Measurements from ENCODE around the gene CCP110. TPM values are rescaled to one million over a fixed set of nuclear protein-coding genes. Genes with fewer than 3 reads are reported as not detected.

The CCP110 gene
- total RNA-seq, 1 experiment from 2014 or later = 21.6 TPM

- Histone ChIP-seq H3K9me3 (ENCODE audit: control insufficient read depth, low read depth, low read length) (no peaks in the 10 kb centered on the region), H4K8ac (replicated peaks; ENCODE audit: insufficient read length, low read depth, low read length) (no peak overlapping the region)
- TF ChIP-seq CTCF (conservative IDR thresholded peaks at IDR 0.05) = no peak
Measured at GRCh38 chr16:19481296-19481695, 42.4 kb upstream of the CCP110 start.

More at GRCh38 chr16:19481296-19481695, 42.4 kb upstream of the CCP110 start:
- DNase-seq = no peak
- Histone ChIP-seq H4K5ac (ENCODE audit: insufficient read length, low read depth, low read length) (no peak overlapping the region), H3K56ac (ENCODE audit: insufficient read length, low read depth, low read length) (no peak overlapping the region), H2AFZ (ENCODE audit: low read length) (no peak overlapping the region), H3K14ac (ENCODE audit: insufficient read depth, low read length) (no peak overlapping the region), H3K27me3 (ENCODE audit: insufficient read depth, low read length) (no peaks in the 10 kb centered on the region), H4K91ac (ENCODE audit: insufficient read length, low read depth, low read length) (no peak overlapping the region), H3K4me1 (ENCODE audit: insufficient read depth, low read length) (no peaks in the 10 kb centered on the region), H3K79me2 (ENCODE audit: insufficient read depth, low read length) (no peaks in the 10 kb centered on the region), H3K79me1 (ENCODE audit: insufficient read depth, low read depth, low read length, poor library complexity, severe bottlenecking) (no peaks in the 10 kb centered on the region), H2AK5ac (ENCODE audit: insufficient read length, low read length) (no peak overlapping the region), H3K9ac (ENCODE audit: extremely low read depth, insufficient read length, low read length) (no peak overlapping the region), H3T11ph (ENCODE audit: low read length) (no peak overlapping the region), H3K23ac (ENCODE audit: insufficient read length, low read depth, low read length) (no peak overlapping the region), H2BK12ac (ENCODE audit: insufficient read length, low read depth, low read length) (no peak overlapping the region), H2BK15ac (ENCODE audit: low read depth, low read length) (no peak overlapping the region), H3K27ac (ENCODE audit: insufficient read length, low read depth, low read length) (no peak overlapping the region), H2BK5ac (ENCODE audit: insufficient read length, low read length) (no peak overlapping the region), H3K23me2 (ENCODE audit: insufficient read length, low read depth, low read length, poor library complexity, severe bottlenecking) (no peaks in the 10 kb centered on the region), H4K20me1 (ENCODE audit: control insufficient read depth, insufficient read depth, insufficient read length) (no peaks in the 10 kb centered on the region), H3K4ac (ENCODE audit: low read depth, low read length) (no peak overlapping the region), H2BK120ac (ENCODE audit: low read depth, low read length, poor library complexity, severe bottlenecking) (no peak overlapping the region), H2BK20ac (ENCODE audit: low read depth, low read length, poor library complexity, severe bottlenecking) (no peak overlapping the region), H3K18ac (ENCODE audit: insufficient read length, low read depth, low read length) (no peak overlapping the region), H3K4me2 (ENCODE audit: insufficient read depth, insufficient read length, low read length) (no peak overlapping the region)
- Mint-ChIP-seq H3K27me3 (ENCODE audit: low read depth) (peaks cover 3% of the 10 kb centered on the region; the same call in 1 of the 2 replicates), H3K9me3 (peaks cover 4 to 6% of the 10 kb centered on the region in 2 experiments; a peak in 3 of 5 replicates), H3K4me1 (peaks cover 12 to 15% of the 10 kb centered on the region in 2 experiments; a peak in 3 of 4 replicates), H3K4me3 (no peak overlapping the region), H3K36me3 (ENCODE audit: insufficient read depth in 1 of 3, low read depth in 3 of 3) (peaks cover 0 to 10% (median 8%) of the 10 kb centered on the region in 3 experiments; a peak in 5 of 7 replicates), H3K27ac (no peak overlapping the region; a peak in 1 of 7 replicates)
- WGBS (ENCODE audit: extremely low coverage, insufficient read length, low lambda C conversion rate) = no CpG with 5 or more reads among the region's 2 CpGs

All from H9 (cell line).